IPS DF 6.9 (cell line): ENCODE results near the gene FBXL16.
"Not testable (repeated sequence)": the region's sequence is repeated elsewhere in the genome, so short reads cannot be mapped to it uniquely, and the experiment has no call there.

Experiments used
- DNase-seq: peaks from one replicate; pipeline ENCODE4 v3.0.0-alpha.2; 2013; ENCODE audit warnings: low read depth, low spot score
- H3K27ac ChIP-seq: one replicate; pipeline ENCODE4 v1.5.1; 2013; ENCODE audit warnings: low read length, control low read depth
- H3K27me3 ChIP-seq: 2 replicates; pipeline ENCODE4 v1.6.1; 2013; ENCODE audit warnings: mild to moderate bottlenecking, low read length; ENCODE audit not compliant: control insufficient read depth, insufficient read depth
- H3K36me3 ChIP-seq: 2 replicates; pipeline ENCODE4 v1.6.1; 2013; ENCODE audit warnings: low read length; ENCODE audit not compliant: control insufficient read depth, insufficient read depth
- H3K4me1 ChIP-seq: 2 replicates; pipeline ENCODE4 v1.6.1; 2013; ENCODE audit warnings: low read length; ENCODE audit not compliant: control insufficient read depth, insufficient read depth
- H3K4me3 ChIP-seq: 2 replicates; pipeline ENCODE4 v1.5.1; 2013; ENCODE audit warnings: mild to moderate bottlenecking, low read length
- H3K9me3 ChIP-seq: 2 replicates; pipeline ENCODE4 v1.6.1; 2013; ENCODE audit warnings: low read length, inconsistent platforms; ENCODE audit not compliant: control insufficient read depth, insufficient read depth
- WGBS: extraction: QIAGEN DNeasy Blood & Tissue Kit; methylation state at CpG from one replicate; pipeline ENCODE4 v1.1.7; 2013; ENCODE audit warnings: mixed read lengths, missing lambda C conversion rate; ENCODE audit not compliant: insufficient read length, insufficient coverage; 5-methylcytosine and 5-hydroxymethylcytosine counted together

Gene FBXL16

DNA sequence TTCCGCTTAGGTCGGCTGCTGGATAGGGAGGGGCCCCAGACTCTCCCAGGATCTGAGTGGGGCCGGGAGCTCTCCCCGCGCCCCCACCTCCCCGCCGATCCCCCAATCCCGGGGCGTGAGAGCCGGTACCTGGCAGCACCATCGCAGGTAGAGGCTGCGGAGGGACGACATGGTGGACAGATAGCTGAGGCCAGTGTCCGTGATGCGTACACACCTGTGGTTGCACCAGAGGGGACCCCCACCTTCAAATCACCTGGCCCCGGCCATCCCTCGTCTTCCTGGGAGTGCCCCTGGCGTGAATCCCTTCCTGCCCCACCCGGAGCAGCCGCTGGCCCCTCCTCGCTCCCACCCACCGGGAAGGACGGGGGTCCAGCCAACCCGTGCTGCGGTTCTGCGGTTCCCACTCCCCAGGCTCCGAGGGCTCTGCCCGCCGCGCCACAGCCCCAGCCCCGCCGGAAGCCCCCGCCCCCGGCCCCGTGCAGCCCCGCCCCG is 10.7 kb downstream of the FBXL16 start:
- no CpG with 5 or more reads among the region's 37 CpGs for WGBS
- Histone ChIP-seq H3K4me3 (peak overlapping the region; percentile 48; the same call in 1 of the 2 replicates), H3K36me3 (no peaks in the 10 kb centered on the region; the same call in 1 of the 2 replicates), H3K27ac (no peak overlapping the region), H3K9me3 (no peaks in the 10 kb centered on the region), H3K4me1 (peaks cover 6% of the 10 kb centered on the region), H3K27me3 (peaks cover 6% of the 10 kb centered on the region; the same call in 1 of the 2 replicates)
- no peak for DNase-seq

DNA sequence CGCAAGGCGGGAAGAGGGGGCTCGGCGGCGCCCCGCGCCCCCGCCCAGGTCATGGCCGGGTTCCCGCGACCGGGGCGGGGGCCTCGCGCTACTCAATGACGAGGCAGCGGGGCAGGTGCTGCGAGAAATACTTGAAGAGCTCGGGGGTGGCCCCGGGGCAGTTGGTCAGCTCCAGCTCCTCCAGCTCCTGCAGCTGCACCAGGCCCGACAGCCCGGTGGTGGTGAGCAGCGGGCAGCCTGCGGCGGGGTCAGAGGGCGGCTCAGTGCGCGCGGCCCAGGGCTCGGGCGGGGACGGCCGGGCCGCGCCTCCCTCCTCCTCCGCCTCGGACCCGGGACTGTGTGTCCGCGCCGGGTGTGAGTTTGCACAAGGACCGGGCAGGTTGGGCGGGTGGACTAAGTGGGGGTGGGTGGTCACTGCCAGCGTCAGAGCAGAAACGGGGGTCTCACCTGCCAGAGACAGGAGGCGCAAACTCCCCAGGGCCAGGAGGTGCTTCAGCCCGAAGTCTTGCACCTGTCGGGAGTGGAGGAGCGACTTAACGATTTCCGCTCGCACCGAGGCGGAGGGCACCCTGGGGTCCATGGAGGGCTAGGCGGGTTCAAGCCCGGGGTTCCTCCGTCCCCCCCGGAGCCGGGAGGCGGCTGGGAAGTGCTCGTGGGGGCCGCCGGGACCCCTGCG is 11.3 kb downstream of the FBXL16 start:
- peaks cover under 1% of the 10 kb centered on the region; the same call in 1 of the 2 replicates for H3K36me3 ChIP-seq
- WGBS, result no CpG with 5 or more reads among the region's 64 CpGs
- no peak for DNase-seq
- H3K4me1 ChIP-seq, result peaks cover 10% of the 10 kb centered on the region
- no peaks in the 10 kb centered on the region for H3K9me3 ChIP-seq
- H3K27me3 ChIP-seq, result peaks cover 4% of the 10 kb centered on the region; the same call in 1 of the 2 replicates
- no peak overlapping the region for H3K27ac ChIP-seq
- peak overlapping the region; percentile 48 for H3K4me3 ChIP-seq

DNA sequence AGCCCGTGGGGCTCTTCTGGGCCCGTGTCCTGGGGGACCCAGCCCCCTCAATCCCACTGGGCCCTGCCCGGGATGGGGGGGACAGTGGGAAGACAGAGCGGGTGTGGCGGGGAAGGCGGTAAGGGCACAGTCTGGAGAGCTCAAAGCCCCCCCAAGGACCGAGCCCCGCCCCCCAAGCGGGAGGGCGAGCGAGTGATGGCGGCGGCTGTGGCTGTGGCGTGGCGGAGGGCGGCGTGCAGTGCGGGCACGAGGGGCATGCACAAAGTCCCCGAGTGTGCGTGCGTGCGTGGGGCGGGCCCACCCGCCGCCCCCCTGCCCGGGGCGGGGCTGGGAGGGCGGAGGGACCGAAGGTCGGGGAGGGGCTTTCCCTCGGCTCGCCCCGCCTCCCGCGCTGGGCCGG is 11.8 kb downstream of the FBXL16 start:
- no CpG with 5 or more reads among the region's 37 CpGs for WGBS
- peaks cover 2% of the 10 kb centered on the region; the same call in 1 of the 2 replicates for H3K27me3 ChIP-seq
- H3K27ac ChIP-seq, result no peak overlapping the region
- peak overlapping the region; percentile 48; the same call in 1 of the 2 replicates for H3K4me3 ChIP-seq
- peaks cover 11% of the 10 kb centered on the region for H3K4me1 ChIP-seq
- no peak for DNase-seq
- peaks cover 5% of the 10 kb centered on the region; the same call in 1 of the 2 replicates for H3K36me3 ChIP-seq
- no peaks in the 10 kb centered on the region for H3K9me3 ChIP-seq

DNA sequence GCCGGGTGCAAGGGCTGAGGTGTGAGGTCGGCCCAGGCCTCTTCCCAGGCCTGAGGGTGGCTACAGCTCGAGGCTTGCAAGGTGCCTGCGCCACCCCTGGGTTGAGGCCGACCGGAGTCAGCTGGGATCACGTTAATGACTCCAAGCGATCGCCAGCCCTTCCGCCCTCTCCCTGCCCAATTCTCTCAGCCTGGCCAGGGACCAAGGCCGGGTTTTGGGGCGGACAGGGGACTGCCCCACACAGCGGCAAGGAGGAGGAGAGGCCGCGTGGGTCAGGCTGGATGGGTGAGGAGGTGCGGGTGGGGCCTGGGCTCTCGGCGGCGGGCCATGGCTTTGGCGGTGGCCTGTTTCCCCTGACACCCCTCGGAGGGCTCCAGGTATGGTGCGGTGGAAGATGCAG is 12.2 kb downstream of the FBXL16 start:
- no peak for DNase-seq
- H3K4me1 ChIP-seq, result peaks cover 11% of the 10 kb centered on the region
- H3K27ac ChIP-seq, result no peak overlapping the region
- H3K27me3 ChIP-seq, result peaks cover 2% of the 10 kb centered on the region; the same call in 1 of the 2 replicates
- no peaks in the 10 kb centered on the region for H3K9me3 ChIP-seq
- WGBS, result no CpG with 5 or more reads among the region's 22 CpGs
- peaks cover 5% of the 10 kb centered on the region; the same call in 1 of the 2 replicates for H3K36me3 ChIP-seq
- H3K4me3 ChIP-seq, result peak overlapping the region; percentile 48; the same call in 1 of the 2 replicates

DNA sequence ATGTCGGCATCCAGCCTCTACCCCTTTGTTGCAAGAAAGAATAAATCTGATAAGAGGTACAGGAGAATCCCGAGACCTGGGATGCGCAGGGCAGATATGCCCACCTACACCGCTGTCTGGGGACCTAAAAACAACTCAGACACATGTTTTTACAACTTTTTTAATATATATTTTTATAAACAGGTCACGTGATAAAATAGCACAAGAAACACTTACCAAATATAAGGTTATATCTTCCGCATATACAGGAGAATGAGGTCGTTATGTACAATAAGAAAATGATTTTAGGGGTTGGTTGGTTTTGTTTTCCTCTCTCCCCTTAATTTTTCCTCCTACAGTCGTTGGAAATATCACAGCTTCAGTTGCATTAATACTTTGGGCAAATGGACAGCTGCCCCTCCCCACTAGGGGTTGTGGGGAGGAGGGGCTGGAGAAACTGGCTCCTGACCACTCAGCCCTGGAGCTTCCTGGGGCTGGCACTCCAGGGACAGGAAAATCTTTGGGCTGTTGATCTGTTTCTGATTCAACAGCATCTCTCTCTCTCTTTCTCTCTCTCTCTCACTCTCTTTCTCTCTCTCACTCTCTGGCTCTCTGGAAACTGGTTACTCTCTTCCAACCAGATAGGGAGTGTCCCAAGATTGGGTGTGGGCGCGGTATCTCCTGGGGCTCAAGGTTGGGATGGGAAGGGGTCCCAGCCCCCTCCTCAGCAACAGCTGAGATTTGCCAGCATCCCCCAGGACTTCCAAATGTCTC is 13.1 kb downstream of the FBXL16 start:
- Histone ChIP-seq H3K36me3 (peaks cover 5% of the 10 kb centered on the region; the same call in 1 of the 2 replicates), H3K4me3 (no peak overlapping the region), H3K27ac (no peak overlapping the region), H3K27me3 (peaks cover 2% of the 10 kb centered on the region; the same call in 1 of the 2 replicates), H3K4me1 (peaks cover 11% of the 10 kb centered on the region), H3K9me3 (no peaks in the 10 kb centered on the region)
- no CpG with 5 or more reads among the region's 10 CpGs for WGBS
- no peak for DNase-seq

DNA sequence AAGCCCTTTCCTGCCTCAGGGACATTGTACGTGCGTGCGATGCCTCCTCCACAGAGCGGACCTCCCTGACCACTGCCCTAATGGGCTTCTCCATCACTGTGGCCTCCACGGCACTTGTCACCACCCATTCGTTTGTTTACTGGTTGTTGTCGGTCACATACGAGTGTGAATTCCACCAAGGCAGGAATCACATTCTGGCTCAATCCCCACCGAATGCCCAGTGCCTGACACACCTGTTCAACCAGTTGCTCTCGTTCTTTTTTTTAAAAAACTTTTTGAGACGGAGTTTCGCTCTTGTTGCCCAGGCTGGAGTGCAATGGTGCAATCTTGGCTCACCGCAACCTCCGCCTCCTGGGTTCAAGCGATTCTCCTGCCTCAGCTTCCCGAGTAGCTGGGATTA is 14.4 kb downstream of the FBXL16 start:
- WGBS, result no CpG with 5 or more reads among the region's 16 CpGs
- not testable (repeated sequence) for H3K27ac ChIP-seq, DNase-seq, H3K9me3 ChIP-seq, H3K4me3 ChIP-seq, H3K27me3 ChIP-seq
- Histone ChIP-seq H3K4me1 (peaks cover 11% of the 10 kb centered on the region), H3K36me3 (peaks cover 13% of the 10 kb centered on the region)

DNA sequence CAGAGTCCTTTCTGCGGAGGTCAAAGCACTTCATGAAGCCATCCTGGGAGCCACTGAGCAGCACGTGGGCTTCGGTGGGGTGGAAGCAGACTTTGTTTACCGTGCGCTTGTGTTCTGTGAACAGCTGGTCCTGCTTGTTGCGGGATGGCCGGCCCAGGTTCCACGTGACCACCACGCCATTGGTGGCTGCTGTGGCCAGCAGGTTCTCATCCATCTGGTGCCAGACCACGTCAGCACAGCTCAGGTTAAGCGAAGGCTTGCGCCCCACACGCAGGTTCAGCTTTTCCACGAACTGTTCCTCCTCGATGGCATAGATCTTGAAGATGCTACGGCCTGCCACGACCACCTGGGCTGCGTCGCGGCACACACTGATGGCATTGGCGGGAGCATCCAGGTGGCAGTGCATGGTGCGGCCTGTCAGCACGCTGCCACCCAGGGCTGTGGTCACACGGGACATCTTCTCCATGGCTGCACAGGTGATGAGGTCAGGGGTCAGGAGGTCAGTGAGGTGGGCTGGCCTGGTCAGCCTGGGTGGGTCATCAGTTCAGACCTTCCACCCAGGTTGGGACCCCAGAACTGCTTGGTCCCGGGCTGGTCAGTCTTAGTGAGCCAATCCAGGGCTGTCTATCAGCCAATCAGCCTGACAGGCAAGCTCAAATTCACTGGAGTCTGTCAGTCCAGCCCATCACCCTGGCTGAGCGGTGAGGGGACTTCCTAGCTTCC is 16.3 kb downstream of the FBXL16 start:
- WGBS, result no CpG with 5 or more reads among the region's 26 CpGs

DNA sequence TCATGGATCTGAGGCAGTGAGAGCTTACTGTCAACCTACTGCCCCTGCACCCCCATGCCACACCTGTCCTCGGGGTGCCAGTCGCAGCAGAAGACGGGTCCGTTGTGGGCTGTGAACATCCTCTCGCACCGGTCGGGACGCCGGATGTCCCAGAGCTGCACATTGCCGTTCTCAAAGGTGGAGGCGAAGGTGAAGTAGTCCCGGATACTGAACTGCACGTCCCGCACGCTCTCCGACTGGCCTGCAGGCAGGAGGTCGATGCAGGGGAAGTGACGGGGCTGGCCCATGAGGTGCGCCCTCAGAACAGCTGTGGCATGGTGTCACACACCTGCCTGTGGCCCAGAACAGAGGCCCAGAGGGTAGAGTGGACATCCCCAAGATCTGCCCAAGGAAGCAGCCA is 18.1 kb downstream of the FBXL16 start:
- DNase-seq, result no peak
- H3K4me1 ChIP-seq, result peaks cover 6% of the 10 kb centered on the region
- peaks cover 23% of the 10 kb centered on the region for H3K36me3 ChIP-seq
- H3K4me3 ChIP-seq, result no peak overlapping the region
- H3K9me3 ChIP-seq, result no peaks in the 10 kb centered on the region
- WGBS, result no CpG with 5 or more reads among the region's 19 CpGs
- no peaks in the 10 kb centered on the region for H3K27me3 ChIP-seq
- no peak overlapping the region for H3K27ac ChIP-seq

More for the DNA sequence above, 16.3 kb downstream of the FBXL16 start:
- no peak for DNase-seq
- Histone ChIP-seq H3K27ac (no peak overlapping the region), H3K4me1 (peaks cover 8% of the 10 kb centered on the region), H3K36me3 (peaks cover 17% of the 10 kb centered on the region), H3K4me3 (peak overlapping the region; percentile 85; the same call in 1 of the 2 replicates), H3K9me3 (no peaks in the 10 kb centered on the region), H3K27me3 (no peaks in the 10 kb centered on the region)

DNA sequence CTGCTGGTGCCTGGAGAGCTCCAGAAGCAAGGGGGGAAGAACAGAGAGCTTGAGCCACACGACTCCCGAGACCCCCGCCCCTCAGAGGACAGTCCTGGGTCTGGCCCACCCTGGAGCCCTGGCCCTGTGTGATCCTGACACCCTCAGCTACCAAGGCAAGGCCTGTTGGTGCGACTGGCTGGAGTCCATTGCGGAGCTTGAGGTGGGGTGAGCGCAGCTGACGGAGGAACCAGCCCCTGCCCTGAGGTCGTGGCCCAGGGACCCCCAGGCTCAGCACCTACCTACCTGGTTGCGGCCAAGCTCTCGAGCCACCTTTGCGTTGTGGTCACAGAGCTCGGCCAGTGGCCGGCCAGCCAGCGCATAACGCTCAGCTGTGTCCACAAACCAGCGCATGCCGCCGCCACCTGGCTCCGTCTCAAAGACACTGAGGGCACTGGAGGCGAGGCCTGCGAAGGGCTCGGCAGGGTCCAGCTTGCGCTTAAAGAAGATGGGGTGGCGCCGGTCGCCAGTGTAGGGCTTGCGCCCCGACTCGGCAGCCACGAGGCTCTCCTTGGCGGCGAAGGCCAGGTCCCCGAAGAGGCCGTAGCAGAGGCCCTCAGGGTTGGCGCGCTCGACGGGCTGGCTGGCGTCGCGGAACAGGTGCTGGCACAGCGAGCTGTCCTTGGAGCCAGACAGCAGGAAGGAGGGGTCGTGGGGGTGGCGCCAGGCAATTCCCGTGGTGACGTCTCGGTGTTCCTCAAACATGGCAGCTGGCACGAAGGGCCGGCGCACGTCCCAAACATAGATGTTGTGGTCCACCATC is 18.9 kb downstream of the FBXL16 start:
- H3K27ac ChIP-seq, result no peak overlapping the region
- H3K4me1 ChIP-seq, result peaks cover 6% of the 10 kb centered on the region
- peaks cover 32% of the 10 kb centered on the region for H3K36me3 ChIP-seq
- no peak for DNase-seq
- no peaks in the 10 kb centered on the region for H3K9me3 ChIP-seq
- no CpG with 5 or more reads among the region's 51 CpGs for WGBS
- no peaks in the 10 kb centered on the region for H3K27me3 ChIP-seq
- H3K4me3 ChIP-seq, result no peak overlapping the region
